NCI-H1092 (cell line): ENCODE results near the gene KCNC3.
"Not testable (repeated sequence)": the region's sequence is repeated elsewhere in the genome, so short reads cannot be mapped to it uniquely, and the experiment has no call there.

Experiments used
- DNase-seq: peaks from one replicate; lab custom pipeline; 2025; lab: John Stamatoyannopoulos, UW

KCNC3 gene

GRCh38 chr19:50353487-50353880 lies 24.3 kb upstream of the KCNC3 start:
- not testable (repeated sequence) for DNase-seq

DNA sequence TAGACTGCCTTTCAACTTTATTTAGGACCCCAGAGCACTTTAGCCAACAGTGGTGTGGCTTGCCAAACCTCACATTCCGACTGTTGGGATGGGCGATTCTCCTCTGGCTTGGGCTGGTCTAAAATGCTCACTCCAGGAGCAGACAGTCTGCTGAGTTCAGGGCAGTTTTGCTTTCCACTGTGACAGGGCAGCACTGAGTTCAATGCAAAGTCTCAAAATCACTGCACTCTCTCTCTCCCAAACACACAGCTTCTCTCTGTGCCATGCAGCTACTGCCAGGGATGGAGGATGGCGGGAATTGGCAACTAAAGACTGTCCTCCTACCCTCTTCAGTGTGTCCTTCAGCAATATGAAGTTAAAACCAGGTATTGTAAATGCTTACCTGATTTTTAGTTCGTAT lies 23.1 kb upstream of the KCNC3 start:
- no peak for DNase-seq

- DNase-seq: no peak
Observed at GRCh38 chr19:50349277-50350057, 20.3 kb upstream of the KCNC3 start.

DNA sequence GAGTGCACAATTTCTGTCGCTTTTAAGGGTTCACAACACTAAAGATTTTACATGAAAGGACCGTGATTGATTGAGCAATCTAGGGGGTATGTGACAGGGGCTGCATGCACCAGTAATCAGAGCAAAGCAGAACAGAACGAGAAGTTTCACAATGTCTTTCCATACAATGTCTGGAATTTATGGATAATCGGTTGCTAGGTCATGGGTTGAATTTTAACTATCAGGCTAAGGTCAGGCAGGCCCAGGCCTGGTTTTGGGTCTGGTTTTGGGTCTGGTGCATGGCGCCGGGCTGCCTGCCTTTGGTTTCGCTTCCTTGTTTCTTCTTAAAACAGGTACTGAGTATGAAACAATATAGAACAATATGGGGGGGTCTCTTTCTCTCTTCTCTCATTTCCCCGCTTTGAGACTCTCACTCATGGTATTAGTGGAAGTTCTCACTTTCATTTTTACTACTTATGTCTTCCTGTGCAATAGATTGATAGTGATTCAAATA lies 18.0 kb upstream of the KCNC3 start:
- not testable (repeated sequence) for DNase-seq

- DNase-seq: no peak
Observed at GRCh38 chr19:50344661-50345318, 15.6 kb upstream of the KCNC3 start.

- DNase-seq: no peak
Observed at GRCh38 chr19:50341091-50341564, 12.0 kb upstream of the KCNC3 start.

GRCh38 chr19:50340331-50340730 lies 11.2 kb upstream of the KCNC3 start:
- no peak for DNase-seq

DNA sequence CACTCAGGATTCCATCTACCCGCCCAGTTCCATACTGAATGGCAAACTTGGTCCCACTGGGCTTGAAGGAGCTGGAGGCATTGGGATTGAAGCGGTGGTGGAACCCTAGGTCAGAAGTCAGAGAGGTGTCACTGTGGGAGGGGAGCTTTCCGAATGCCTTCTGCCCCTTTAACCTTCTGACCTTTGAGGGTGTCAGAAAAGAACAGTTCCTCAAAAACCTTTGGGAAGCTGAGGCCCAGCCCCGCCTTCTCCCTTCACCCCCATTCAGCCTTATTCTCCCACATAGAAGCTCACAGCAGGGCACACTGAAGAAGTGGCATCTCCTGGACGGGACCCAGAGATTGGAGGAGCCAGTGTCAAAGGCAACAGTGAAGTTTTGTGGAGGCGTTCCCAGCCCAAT lies 7.9 kb upstream of the KCNC3 start:
- DNase-seq: not testable (repeated sequence)

DNA sequence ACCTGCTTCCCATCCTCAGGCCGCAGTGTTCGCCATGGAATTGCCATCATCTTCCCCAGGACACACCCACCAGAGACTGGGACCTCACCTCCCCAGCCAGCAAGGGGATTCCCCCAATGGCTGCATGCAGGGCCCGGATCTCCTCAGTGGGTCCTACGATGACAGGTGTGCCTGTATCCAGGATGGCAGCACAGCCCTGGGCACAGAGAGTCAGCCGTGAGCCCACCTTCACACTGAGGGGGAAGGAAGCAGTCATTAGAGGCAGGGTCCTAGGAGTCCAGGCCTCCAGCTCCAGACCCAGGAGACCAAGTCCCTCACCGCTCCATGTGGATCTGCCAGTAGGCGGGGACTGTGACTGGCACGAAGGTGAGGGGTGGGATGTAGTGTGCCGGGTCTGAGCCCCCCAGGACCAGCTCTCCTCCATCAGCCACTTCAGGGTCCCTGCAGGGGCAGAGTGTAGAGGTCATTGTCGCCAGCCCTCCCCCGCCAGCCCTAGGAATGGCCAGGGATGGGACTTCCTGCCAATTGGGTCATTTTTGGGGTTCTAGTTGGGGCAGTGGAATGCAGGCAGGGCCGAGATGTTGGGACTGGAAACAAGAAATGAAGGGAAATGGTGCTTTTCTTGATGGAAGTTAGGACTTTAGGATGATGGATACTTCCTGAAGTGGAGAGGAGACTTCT lies 5.7 kb upstream of the KCNC3 start:
- no peak for DNase-seq

DNA sequence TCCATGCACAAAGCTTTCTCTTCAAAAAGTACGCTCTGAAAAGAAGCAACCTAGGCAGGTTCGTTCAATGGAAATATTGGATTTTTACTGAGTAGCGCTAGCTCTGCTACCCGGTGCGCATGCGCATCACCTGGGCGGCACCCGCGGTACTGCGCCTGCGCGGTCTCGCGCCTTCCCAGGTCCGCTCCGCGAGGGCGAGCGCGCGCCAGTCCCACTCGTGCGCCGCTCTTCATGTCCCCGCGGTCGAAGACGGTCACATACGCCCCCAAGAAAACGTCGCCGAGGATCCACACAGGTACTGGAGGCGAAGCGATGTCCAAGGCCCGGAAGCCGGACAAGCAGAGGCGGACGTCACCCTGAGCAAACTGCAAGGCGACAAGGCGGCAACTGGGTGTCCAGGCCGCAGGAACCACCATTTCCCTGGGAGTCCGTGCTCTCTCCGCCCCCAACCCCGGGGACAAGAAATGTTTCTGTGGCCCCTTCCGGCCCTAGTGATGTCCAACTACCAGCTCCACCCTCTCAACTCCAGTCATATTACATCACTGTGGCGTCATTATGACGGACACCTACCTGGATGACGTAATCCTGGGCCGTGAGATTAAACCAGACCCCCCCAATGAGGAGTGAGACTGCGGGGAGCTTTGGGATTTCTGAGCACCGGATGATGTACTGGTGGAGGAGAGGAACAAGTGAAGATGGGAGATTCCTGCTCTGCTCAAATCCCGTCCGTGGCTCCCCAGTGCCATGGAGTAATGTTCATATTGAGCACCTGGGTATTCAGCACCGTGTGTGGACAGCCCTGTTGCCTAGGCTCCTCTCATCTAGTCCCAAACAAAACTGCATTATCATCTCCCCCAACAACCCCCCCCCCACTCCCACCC lies 4.8 kb upstream of the KCNC3 start:
- DNase-seq: peak; percentile 76

DNA sequence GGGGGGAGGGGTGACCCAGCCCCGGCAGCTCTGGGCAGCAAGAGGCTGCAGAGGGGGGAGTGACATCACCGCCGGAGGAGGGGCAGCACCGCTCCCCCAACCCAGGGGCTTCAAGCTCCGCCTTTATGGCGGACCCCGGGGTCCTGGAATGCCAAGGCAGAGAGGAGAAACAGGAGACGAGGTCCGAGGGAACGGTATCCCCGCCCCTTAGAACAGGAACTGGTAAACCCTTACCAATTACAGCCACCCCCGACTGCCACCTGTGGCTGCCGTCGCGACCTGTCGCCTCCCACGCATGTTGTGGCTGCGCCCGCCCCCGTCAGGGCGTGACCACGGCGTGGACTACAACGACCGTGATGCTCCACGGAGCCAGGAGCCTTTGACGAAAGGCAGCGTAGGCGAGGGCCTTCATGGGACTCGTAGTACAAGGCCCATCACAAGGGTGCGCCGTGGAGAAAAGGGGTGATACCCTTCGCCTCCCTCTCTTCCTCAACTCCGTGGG lies 4.1 kb upstream of the KCNC3 start:
- DNase-seq: peak; percentile 85

GRCh38 chr19:50332244-50333038 lies 3.3 kb upstream of the KCNC3 start:
- DNase-seq: no peak

GRCh38 chr19:50331994-50332243 lies 2.7 kb upstream of the KCNC3 start:
- DNase-seq: no peak

DNA sequence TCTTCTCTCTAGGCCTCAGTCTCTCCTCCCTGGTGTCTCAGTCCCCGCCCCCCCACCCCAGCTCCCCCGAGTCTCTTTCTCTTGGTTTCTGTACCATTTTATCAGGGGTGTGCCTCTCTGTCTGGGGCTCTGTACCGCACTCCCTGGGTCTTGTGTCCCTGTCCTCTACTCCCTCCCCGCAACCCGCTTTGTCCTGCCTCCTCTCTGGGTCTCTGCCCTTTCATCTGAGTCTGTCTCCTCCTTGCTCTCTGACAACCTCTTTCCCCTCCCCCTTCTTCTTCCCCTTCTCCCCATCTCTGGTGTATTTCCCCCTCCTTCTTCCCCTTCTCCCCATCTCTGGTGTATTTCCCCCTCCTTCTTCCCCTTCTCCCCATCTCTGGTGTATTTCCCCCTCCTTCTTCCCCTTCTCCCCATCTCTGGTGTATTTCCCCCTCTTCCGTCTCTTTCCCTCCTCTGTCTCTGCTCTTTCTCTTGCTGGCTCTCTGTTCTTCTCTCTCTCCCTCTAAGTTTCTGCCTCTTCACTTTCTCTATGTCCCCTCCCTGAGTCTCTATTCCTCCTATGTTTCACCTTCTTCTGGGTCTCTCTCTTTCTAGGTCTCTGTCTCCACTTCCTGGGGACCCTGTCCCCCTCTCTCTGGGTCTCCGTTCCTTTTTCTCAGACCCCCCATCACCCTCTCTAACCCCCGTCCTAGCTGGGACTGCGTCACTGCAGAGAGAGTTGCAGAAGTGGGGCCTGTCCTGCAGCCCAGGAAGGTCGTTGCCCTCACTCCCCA lies 2.2 kb upstream of the KCNC3 start:
- no peak for DNase-seq

- DNase-seq: peak; percentile 72
Observed at GRCh38 chr19:50330365-50331078, 1.3 kb upstream of the KCNC3 start.

DNA sequence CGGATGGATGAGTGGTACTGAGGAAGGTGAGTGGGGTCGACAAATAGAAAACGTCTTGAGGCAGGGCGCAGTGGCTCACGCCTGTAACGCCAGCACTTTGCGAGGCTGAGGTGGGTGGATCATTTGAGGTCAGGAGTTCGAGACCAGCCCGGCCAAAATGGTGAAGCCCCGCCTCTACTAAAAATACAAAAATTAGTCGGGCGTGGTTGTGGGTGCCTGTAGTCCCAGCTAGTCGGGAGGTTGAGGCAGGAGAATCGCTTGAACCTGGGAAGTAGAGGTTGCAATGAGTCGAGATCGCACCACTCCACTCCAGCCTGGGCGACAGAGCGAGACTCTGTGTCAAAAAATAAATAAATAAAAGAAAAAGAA lies 733 bp upstream of the KCNC3 start:
- DNase-seq: not testable (repeated sequence)

DNA sequence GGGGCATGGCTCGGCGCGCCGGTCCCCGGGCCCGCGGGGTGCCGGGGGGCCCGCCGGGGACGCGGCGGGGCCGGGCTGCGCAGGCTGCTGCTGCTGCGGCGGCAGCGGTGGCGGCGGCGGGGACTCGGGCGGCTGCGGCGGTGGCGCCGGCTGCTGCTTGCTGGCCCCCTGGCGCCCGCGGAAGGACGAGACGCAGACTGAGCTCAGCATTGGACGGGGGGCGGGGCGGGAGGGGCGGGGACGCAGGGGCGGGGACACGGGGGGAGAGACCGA lies 368 bp downstream of the KCNC3 start:
- no peak for DNase-seq

- no peak for DNase-seq
Observed at GRCh38 chr19:50328224-50328872, 829 bp downstream of the KCNC3 start.

DNA sequence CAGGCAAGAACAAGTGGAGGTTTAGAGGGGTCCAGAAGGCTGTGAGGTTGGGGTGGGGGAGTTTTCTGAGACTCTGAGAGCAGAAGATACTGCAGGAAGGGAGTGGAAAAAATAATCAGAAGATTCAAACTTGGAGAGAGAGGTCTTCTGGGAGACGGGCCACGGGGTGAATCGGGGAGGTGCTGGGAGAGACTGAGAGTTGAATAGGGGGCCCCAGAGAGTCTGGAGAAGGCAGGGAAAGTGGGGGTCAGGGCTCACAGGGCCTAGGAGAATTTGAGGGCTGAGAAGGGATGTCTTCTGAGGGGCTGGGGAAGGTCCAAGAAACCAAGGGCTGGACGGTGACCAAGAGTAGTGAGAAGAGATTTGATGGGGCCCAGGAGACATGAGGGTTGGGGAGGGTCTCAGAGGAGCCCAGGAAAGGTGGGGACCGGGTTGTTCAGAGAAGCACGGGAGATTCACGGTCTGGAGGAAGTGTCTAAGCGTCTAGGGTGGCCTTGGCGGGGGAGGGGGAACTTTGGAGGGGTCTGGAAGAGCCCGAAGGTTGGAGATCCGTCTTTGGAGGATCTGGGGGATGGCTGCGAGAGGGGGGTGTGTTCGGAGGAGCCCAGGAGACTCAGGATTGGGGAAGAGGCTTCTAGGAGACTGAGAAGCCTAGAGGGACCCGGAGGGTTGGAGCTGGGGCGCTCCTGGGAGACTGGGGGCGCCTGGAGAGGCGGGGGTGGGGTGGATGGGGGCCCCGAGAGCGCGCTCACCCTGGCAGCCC lies 1.5 kb downstream of the KCNC3 start:
- no peak for DNase-seq
